ENCODE results near the gene ARL5B. TPM values are rescaled to one million over a fixed set of nuclear protein-coding genes. Genes with fewer than 3 reads are reported as not detected.
"Not testable (repeated sequence)": the region's sequence is repeated elsewhere in the genome, so short reads cannot be mapped to it uniquely, and the experiment has no call there.

The ARL5B gene
- total RNA-seq, 6 donors from 2014 or later: 6.2 to 31.3 (median 8.7) TPM

- H3K27ac ChIP-seq: peak overlapping the region; percentile 76 to 85 (median 80)
Observed at GRCh38 chr10:18627452-18628018, 31.7 kb upstream of the ARL5B start.

GRCh38 chr10:18632500-18632899 lies 26.7 kb upstream of the ARL5B start:
- not testable (repeated sequence) for H3K4me1 ChIP-seq; H3K36me3 ChIP-seq; H3K27me3 ChIP-seq; DNase-seq; H3K4me3 ChIP-seq; H3K9me3 ChIP-seq; ATAC-seq (ENCODE audit: low FRiP score in 2 of 2); H3K27ac ChIP-seq
- 91 to 100% methylated on average over 3 of the region's 3 CpGs for WGBS, 2 donors

More at GRCh38 chr10:18627452-18628018, 31.7 kb upstream of the ARL5B start:
- TF ChIP-seq POLR2AphosphoS5 (IDR thresholded peaks at IDR 0.05) (peak in 1 of 2 donors; percentile 54), CTCF (IDR thresholded peaks at IDR 0.05) (peak in 1 of 6 experiments; percentile 17), POLR2A (IDR thresholded peaks at IDR 0.05) (peak in 1 of 4 donors; percentile 15)
- not testable (repeated sequence) for H3K27me3 ChIP-seq; ATAC-seq (ENCODE audit: low FRiP score in 2 of 2); H3K9me3 ChIP-seq; H3K4me1 ChIP-seq; H3K36me3 ChIP-seq
- peak; percentile 79 to 91 for DNase-seq
- 3 to 6% methylated on average over 23 to 25 of the region's 25 CpGs for WGBS, 2 donors
- H3K4me3 ChIP-seq: peak overlapping the region; percentile 16 to 67 (median 58)

GRCh38 chr10:18635995-18636394 lies 23.2 kb upstream of the ARL5B start:
- peaks cover 0 to 3% (median 0%) of the 10 kb centered on the region in 4 donors for H3K4me1 ChIP-seq
- ATAC-seq (ENCODE audit: low FRiP score in 2 of 2): no peak
- 80 to 95% methylated on average over 4 of the region's 4 CpGs for WGBS, 2 donors
- no peak overlapping the region for H3K27ac ChIP-seq
- no peak for TF ChIP-seq CTCF (IDR thresholded peaks at IDR 0.05)
- no peak for TF ChIP-seq EP300 (IDR thresholded peaks at IDR 0.05)
- TF ChIP-seq POLR2AphosphoS5 (IDR thresholded peaks at IDR 0.05): no peak
- no peak for TF ChIP-seq POLR2A (IDR thresholded peaks at IDR 0.05)
- no peak for DNase-seq
- H3K27me3 ChIP-seq: no peaks in the 10 kb centered on the region
- no peak overlapping the region for H3K4me3 ChIP-seq
- H3K36me3 ChIP-seq: peaks cover 0 to 2% (median 0%) of the 10 kb centered on the region in 4 donors
- no peaks in the 10 kb centered on the region for H3K9me3 ChIP-seq

- not testable (repeated sequence) for ATAC-seq (ENCODE audit: low FRiP score in 2 of 2); H3K27ac ChIP-seq; H3K27me3 ChIP-seq; H3K9me3 ChIP-seq; H3K36me3 ChIP-seq; DNase-seq; H3K4me3 ChIP-seq; H3K4me1 ChIP-seq
- WGBS, 2 donors: 66 to 76% methylated on average over 1 of the region's 1 CpG
Observed at GRCh38 chr10:18637400-18637799, 21.8 kb upstream of the ARL5B start.

GRCh38 chr10:18639719-18640118 lies 19.5 kb upstream of the ARL5B start:
- not testable (repeated sequence) for DNase-seq; H3K36me3 ChIP-seq; H3K4me1 ChIP-seq; H3K4me3 ChIP-seq; H3K9me3 ChIP-seq; ATAC-seq (ENCODE audit: low FRiP score in 2 of 2); H3K27ac ChIP-seq; H3K27me3 ChIP-seq
- WGBS, 2 donors: 91 to 94% methylated on average over 2 of the region's 2 CpGs

GRCh38 chr10:18647151-18647550 lies 12.1 kb upstream of the ARL5B start:
- no peak for TF ChIP-seq EP300 (IDR thresholded peaks at IDR 0.05)
- TF ChIP-seq POLR2A (IDR thresholded peaks at IDR 0.05): no peak
- TF ChIP-seq CTCF (IDR thresholded peaks at IDR 0.05): no peak
- no peak for TF ChIP-seq POLR2AphosphoS5 (IDR thresholded peaks at IDR 0.05)
- 93 to 95% methylated on average over 2 of the region's 2 CpGs for WGBS, 2 donors
- Histone ChIP-seq H3K9me3 (no peaks in the 10 kb centered on the region), H3K27ac (no peak overlapping the region), H3K36me3 (peaks cover 0 to 8% (median 0%) of the 10 kb centered on the region in 4 donors), H3K4me3 (no peak overlapping the region), H3K27me3 (no peaks in the 10 kb centered on the region), H3K4me1 (peaks cover 9 to 21% (median 13%) of the 10 kb centered on the region in 4 donors)
- ATAC-seq (ENCODE audit: low FRiP score in 2 of 2): no peak
- no peak for DNase-seq

Data from upper lobe of left lung (tissue), 6 donors.